Fibroblast of villous mesenchyme (primary cell): ENCODE data around the gene TIPRL. TPM values are rescaled to one million over a fixed set of nuclear protein-coding genes. Genes with fewer than 3 reads are reported as not detected.
A peak's percentile ranks its signal among the peaks of the same experiment; 100 is the strongest.

Experiments
- DNase-seq: peaks from one replicate; pipeline ENCODE4 v3.0.0-alpha.2; 2010; ENCODE audit warnings: low read depth
- H3K4me3 ChIP-seq: 2 replicates; pipeline ENCODE4 v1.5.1; 2011; ENCODE audit warnings: low read depth, mild to moderate bottlenecking, low read length
- CTCF ChIP-seq: IDR thresholded peaks from 2 replicates; pipeline ENCODE4 v1.5.1; 2012; ENCODE audit warnings: low read depth, mild to moderate bottlenecking, low read length; ENCODE audit not compliant: insufficient read depth
- total RNA-seq: library from RNA; depleted of rRNA; stranded (reverse); fragments of >200 nt; gene quantifications from 2 replicates; pipeline ENCODE4 v1.2.3, GENCODE V29; 2012

TIPRL gene
- total RNA-seq, 1 donor = 45.3 TPM

- peak; percentile 73 for TF ChIP-seq CTCF
- peak; percentile 47 for DNase-seq
- no peak overlapping the region for H3K4me3 ChIP-seq
Measured at GRCh38 chr1:168234846-168235547, 56.2 kb downstream of the TIPRL start.

- peak; percentile 54 for DNase-seq
- no peak for TF ChIP-seq CTCF
- H3K4me3 ChIP-seq = no peak overlapping the region
Measured at GRCh38 chr1:168235548-168235885, 56.8 kb downstream of the TIPRL start.

- H3K4me3 ChIP-seq = no peak overlapping the region
- no peak for DNase-seq
- TF ChIP-seq CTCF = no peak
Measured at GRCh38 chr1:168235937-168236336, 57.2 kb downstream of the TIPRL start.

GRCh38 chr1:168236836-168237611 is 58.3 kb downstream of the TIPRL start:
- no peak for DNase-seq
- no peak for TF ChIP-seq CTCF
- H3K4me3 ChIP-seq = no peak overlapping the region

- peak; percentile 37 for DNase-seq
- H3K4me3 ChIP-seq = no peak overlapping the region
- TF ChIP-seq CTCF = no peak
Measured at GRCh38 chr1:168243198-168243597, 64.4 kb downstream of the TIPRL start.

- TF ChIP-seq CTCF = no peak
- no peak for DNase-seq
- H3K4me3 ChIP-seq = no peak overlapping the region
Measured at GRCh38 chr1:168243636-168244212, 65.0 kb downstream of the TIPRL start.
